PFSK-1 (cell line): ENCODE measurements around the gene NAV2.

ENCODE experiments used
- POLR2AphosphoS5 ChIP-seq: IDR thresholded peaks from 2 replicates; pipeline ENCODE4 v1.6.1; 2012; ENCODE audit warnings: low read depth, mild to moderate bottlenecking, control low read depth, low read length, moderate library complexity
- TAF1 ChIP-seq: IDR thresholded peaks from 2 replicates; pipeline ENCODE4 v1.6.1; 2012; ENCODE audit warnings: low read length, control low read depth, borderline replicate concordance; ENCODE audit not compliant: insufficient read depth

DNA sequence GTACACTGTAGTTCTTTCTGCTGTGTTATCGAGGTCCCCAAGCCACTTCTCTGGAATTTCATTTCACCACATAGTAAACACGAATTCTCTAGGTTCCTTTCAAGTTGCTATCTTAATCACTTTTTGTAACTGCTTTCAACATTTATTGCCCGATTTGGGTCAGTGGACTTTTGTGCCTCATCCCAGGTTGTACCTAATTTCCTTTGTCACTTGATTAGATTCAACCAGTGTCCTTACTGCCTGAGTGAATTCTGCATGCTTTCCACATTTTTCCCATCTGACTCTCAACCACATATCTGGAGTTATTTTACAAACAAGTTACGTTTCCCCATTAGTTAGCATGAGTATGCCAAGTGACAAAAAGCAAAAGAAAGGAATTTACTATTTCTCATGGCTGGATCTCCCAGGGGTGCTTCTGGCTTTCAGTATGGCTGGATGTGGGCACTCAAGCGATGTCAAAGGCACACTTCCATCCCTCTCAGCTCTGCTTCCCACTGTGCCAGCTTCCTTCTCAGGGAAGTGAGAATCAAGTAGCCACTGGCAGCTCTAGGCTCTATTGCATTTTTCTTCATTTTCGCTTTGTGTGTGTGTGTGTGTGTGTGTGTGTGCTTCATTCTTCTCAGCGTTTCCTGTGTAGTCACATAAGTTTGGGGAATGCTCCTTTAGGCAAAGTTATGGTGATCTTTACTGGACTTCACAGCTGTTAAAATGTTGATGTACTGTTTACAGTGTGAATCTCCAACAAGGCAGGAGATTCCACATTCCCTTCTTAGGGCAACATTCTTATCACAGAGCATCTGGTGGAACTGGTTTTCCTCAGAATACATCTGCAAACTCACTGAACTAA, 318.7 kb downstream of the NAV2 start:
- TF ChIP-seq TAF1: no peak
- no peak for TF ChIP-seq POLR2AphosphoS5
